HCT116 (cell line): ENCODE measurements around the gene PACS2. TPM values are rescaled to one million over a fixed set of nuclear protein-coding genes. Genes with fewer than 3 reads are reported as not detected.

Experiments
- ATAC-seq: fragments of 200-7000 bp; cut with Tn5 transposase; 2 replicates; pipeline ENCODE4 v1.9.1; 2020; ENCODE audit warnings: mild to moderate bottlenecking, moderate library complexity
- BruUV-seq: library from RNA; stranded (reverse); fragments of 400-500 nt; replicated peaks from 2 replicates; lab custom pipeline; 2021; lab: Mats Ljungman, UMichigan
- CTCF ChIA-PET: fragments of 300-600 bp; sonication (Branson Sonifier 250); formaldehyde crosslinking; loops from one replicate; lab custom pipeline; 2021; ENCODE audit warnings: antibody characterized with exemption; lab: Charles Lee
- POLR2A ChIA-PET: fragments of 300-600, 350-600 bp; sonication (Branson Sonifier 250); formaldehyde crosslinking; loops from one replicate; lab custom pipeline; 2021; ENCODE audit warnings: antibody characterized with exemption; lab: Charles Lee
- RAD21 ChIA-PET, 2 experiments: fragments of 300-600 bp; sonication (Branson Sonifier 250); formaldehyde crosslinking; loops; one replicate each; lab custom pipeline; 2023; ENCODE audit warnings: low total read pairs in 2 of 2; ENCODE audit not compliant: uncharacterized antibody in 2 of 2, unreplicated experiment in 2 of 2, low non-redundant PET in 1 of 2; lab: Charles Lee
- DNase-seq: peaks from one replicate; pipeline ENCODE4 v3.0.0-alpha.2; 2010; ENCODE audit warnings: low read depth, low spot score
- H2AFZ ChIP-seq: fragments of 200-600 bp; shearing (Covaris generic), sonication (generic); 2 replicates; pipeline ENCODE4 v1.6.1; 2017; ENCODE audit warnings: low read depth, mixed run types, mixed read lengths, antibody characterized with exemption, low read length; ENCODE audit not compliant: poor library complexity, severe bottlenecking
- H3K27ac ChIP-seq: 2 replicates; pipeline ENCODE4 v1.5.1; 2012; ENCODE audit warnings: low read depth, low read length
- H3K27me3 ChIP-seq: fragments of 200-600 bp; sonication (generic); 2 replicates; pipeline ENCODE4 v1.6.1; 2016; ENCODE audit warnings: mixed run types, low read length, mixed read lengths; ENCODE audit not compliant: insufficient read depth
- H3K36me3 ChIP-seq, 2 experiments: fragments of 200-500 bp in 1 of 2; fragments of 200-600 bp in 1 of 2; sonication (Bioruptor generic) in 1 of 2; sonication (generic) in 1 of 2; 2 replicates each; pipeline versions ENCODE4 v1.5.1 to v1.6.1; 2014 to 2016; ENCODE audit warnings: low read length in 2 of 2, inconsistent platforms in 1 of 2, mixed read lengths in 1 of 2, mixed run types in 1 of 2; ENCODE audit not compliant: insufficient read depth in 2 of 2, control insufficient read depth in 1 of 2
- H3K4me1 ChIP-seq, 2 experiments: fragments of 200-600 bp in 1 of 2; sonication (generic) in 1 of 2; 2 replicates each; pipeline versions ENCODE4 v1.5.1 to v1.6.1; 2012 to 2017; ENCODE audit warnings: low read length in 2 of 2, inconsistent platforms in 1 of 2, mild to moderate bottlenecking in 1 of 2, mixed read lengths in 1 of 2, mixed run types in 1 of 2, moderate library complexity in 1 of 2; ENCODE audit not compliant: insufficient read depth in 2 of 2, control insufficient read depth in 1 of 2
- H3K4me2 ChIP-seq: fragments of 200-600 bp; sonication (generic); 2 replicates; pipeline ENCODE4 v1.6.1; 2017; ENCODE audit warnings: mixed run types, low read length, mixed read lengths
- H3K4me3 ChIP-seq, 2 experiments: fragments of 200-600 bp in 1 of 2; sonication (generic) in 1 of 2; replicated peaks in 1 of 2; 2 replicates each; pipeline ENCODE4 v1.5.1; 2011 to 2016; ENCODE audit warnings: low read length in 2 of 2, control low read depth in 1 of 2, low read depth in 1 of 2, mild to moderate bottlenecking in 1 of 2, mixed read lengths in 1 of 2, mixed run types in 1 of 2
- H3K79me2 ChIP-seq: fragments of 200-600 bp; sonication (generic); 2 replicates; pipeline ENCODE4 v1.6.1; 2017; ENCODE audit warnings: mild to moderate bottlenecking, mixed run types, low read length, moderate library complexity, mixed read lengths; ENCODE audit not compliant: insufficient read depth
- H3K9ac ChIP-seq: fragments of 200-600 bp; sonication (generic); 2 replicates; pipeline ENCODE4 v1.6.1; 2016; ENCODE audit warnings: low read length, mixed read lengths
- H3K9me2 ChIP-seq: fragments of 200-600 bp; sonication (generic), shearing (Covaris generic); 2 replicates; pipeline ENCODE4 v1.6.1; 2017; ENCODE audit warnings: mixed run types, mild to moderate bottlenecking, moderate library complexity; ENCODE audit not compliant: insufficient read depth
- H3K9me3 ChIP-seq, 2 experiments: fragments of 200-500 bp in 1 of 2; fragments of 200-600 bp in 1 of 2; sonication (Bioruptor generic) in 1 of 2; sonication (generic) in 1 of 2; 2 replicates each; pipeline ENCODE4 v1.6.1; 2014 to 2017; ENCODE audit warnings: low read length in 2 of 2, mixed read lengths in 2 of 2, inconsistent platforms in 1 of 2, low read depth in 1 of 2, mild to moderate bottlenecking in 1 of 2, mixed run types in 1 of 2, moderate library complexity in 1 of 2; ENCODE audit not compliant: control insufficient read depth in 1 of 2, insufficient read depth in 1 of 2
- H4K20me1 ChIP-seq: fragments of 200-600 bp; sonication (generic), shearing (Covaris generic); 2 replicates; pipeline ENCODE4 v1.6.1; 2017; ENCODE audit warnings: mixed run types, mild to moderate bottlenecking, moderate library complexity; ENCODE audit not compliant: insufficient read depth
- EGR1 ChIP-seq: IDR thresholded peaks from 2 replicates; pipeline ENCODE4 v1.6.1; 2012; ENCODE audit warnings: low read depth
- ELF1 ChIP-seq: IDR thresholded peaks from 2 replicates; pipeline ENCODE4 v1.6.1; 2012; ENCODE audit warnings: low read depth, borderline replicate concordance
- POLR2A ChIP-seq: IDR thresholded peaks from 2 replicates; pipeline ENCODE4 v1.7.0; 2011; ENCODE audit warnings: borderline replicate concordance; ENCODE audit not compliant: insufficient read depth, insufficient read length; ENCODE audit errors: extremely low read depth
- POLR2AphosphoS5 ChIP-seq: IDR thresholded peaks from 2 replicates; pipeline ENCODE4 v1.6.1; 2011; ENCODE audit warnings: mild to moderate bottlenecking, low read depth, low read length, moderate library complexity
- TCF7L2 ChIP-seq: IDR thresholded peaks from 2 replicates; pipeline ENCODE4 v1.7.0; 2011; ENCODE audit warnings: borderline replicate concordance, inconsistent platforms; ENCODE audit not compliant: insufficient read depth, insufficient read length; ENCODE audit errors: extremely low read depth
- YY1 ChIP-seq: IDR thresholded peaks from 2 replicates; pipeline ENCODE4 v1.6.1; 2011; ENCODE audit warnings: low read length, low read depth, moderate library complexity, mild to moderate bottlenecking; ENCODE audit not compliant: insufficient replicate concordance; ENCODE audit errors: extremely low read depth
- intact Hi-C: fragments of 100-400 bp; cut with micrococcal nuclease; formaldehyde crosslinking; loops from 2 replicates; pipeline ENCODE4 v1.10.0; 2022
- total RNA-seq: library from RNA; stranded (reverse); gene quantifications from one replicate; pipeline ENCODE4 v1.2.1, GENCODE V29; 2021; ENCODE audit not compliant: unreplicated experiment
- TF ChIP-seq, protein P1 (sequence below): IDR thresholded peaks from 2 replicates; pipeline ENCODE4 v1.6.1; 2012; ENCODE audit warnings: low read depth

The PACS2 gene
- total RNA-seq, 1 experiment from 2014 or later = 75.5 TPM

DNA sequence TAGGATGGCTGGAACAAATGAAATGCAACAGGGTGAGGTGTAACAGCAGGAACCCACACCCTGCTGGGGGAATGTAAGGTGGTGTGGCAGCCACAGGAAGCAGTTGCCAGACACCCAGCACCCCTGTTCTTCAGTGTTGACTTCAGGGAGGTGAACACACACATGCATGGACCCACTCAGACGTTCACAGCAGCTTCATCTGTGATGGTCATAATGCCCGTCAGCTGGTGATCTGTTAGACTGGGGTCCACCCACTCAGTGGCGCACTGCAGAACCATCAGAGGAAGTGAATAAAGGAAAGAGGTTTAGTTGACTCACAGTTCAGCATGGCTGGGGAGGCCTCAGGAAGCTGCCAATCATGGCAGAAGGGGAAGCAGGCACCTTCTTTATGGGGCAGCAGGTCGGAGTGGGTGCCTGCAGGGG lies 61.1 kb downstream of the PACS2 start:
- no peak overlapping the region for H3K9ac ChIP-seq
- H3K27me3 ChIP-seq = no peaks in the 10 kb centered on the region
- no peaks in the 10 kb centered on the region for H3K9me2 ChIP-seq
- ChIA-PET CTCF (no interaction called here), RAD21 (no interaction called here), POLR2A (no interaction called here)
- H4K20me1 ChIP-seq = no peaks in the 10 kb centered on the region
- no TSS peak for BruUV-seq
- no peak overlapping the region for H3K4me3 ChIP-seq
- no peak overlapping the region for H3K4me2 ChIP-seq
- H3K4me1 ChIP-seq = peaks cover 4 to 8% of the 10 kb centered on the region in 2 experiments; a peak in 3 of 4 replicates
- no peak overlapping the region for H2AFZ ChIP-seq
- no peak for TF ChIP-seq TCF7L2
- TF ChIP-seq POLR2AphosphoS5 = 0 out of 2 replicates have a peak, but pooled peaks have one; percentile 6
- no peak for TF ChIP-seq EGR1
- intact Hi-C loops = no loop called here
- no peak overlapping the region for H3K27ac ChIP-seq
- H3K79me2 ChIP-seq = no peaks in the 10 kb centered on the region
- ATAC-seq = no peak
- no peak for DNase-seq
- no peaks in the 10 kb centered on the region for H3K36me3 ChIP-seq
- H3K9me3 ChIP-seq = no peaks in the 10 kb centered on the region

DNA sequence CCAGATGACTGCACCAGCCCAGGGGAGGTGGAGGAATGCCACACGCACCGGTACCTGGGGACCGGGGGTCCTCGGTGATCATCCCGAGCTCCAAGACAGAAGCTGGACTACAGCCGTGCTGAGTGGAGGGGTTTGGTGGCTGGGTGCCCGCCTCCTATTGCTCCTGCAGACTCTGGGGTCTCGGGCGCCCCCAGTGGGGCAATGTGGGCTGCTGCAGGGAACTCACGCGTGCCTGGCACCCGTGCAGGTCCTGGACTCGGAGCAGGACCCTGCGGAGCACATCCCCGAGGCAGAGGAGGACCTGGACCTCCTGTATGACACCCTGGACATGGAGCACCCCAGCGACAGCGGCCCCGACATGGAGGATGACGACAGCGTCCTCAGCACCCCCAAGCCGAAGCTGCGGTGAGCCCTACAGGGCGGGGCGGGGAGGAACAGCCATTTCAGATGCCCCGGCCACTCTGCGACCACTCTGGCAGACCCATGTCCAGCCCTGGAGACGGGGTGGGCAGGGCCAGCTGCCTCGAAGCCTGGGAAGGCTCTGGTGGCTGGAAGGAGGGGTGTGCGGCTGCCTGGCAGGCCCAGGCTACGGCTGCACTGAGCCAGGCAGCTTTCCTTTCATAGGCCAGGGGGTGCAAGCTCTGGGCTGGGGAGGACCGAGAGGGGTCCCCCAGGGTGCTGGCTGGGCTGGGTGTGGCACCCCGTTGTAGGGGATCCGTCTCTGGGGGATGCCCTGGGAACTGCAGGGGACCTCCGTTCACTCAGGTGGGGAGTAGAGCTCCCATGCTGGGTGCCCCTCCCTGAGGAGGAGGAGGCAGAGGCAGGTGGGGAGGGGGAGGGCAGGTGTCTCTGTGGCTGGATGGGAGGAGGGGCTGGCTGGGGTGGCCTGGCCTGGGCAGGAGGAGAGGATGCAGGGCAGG lies 62.2 kb downstream of the PACS2 start:
- intact Hi-C loops = no loop called here
- no TSS peak for BruUV-seq
- no peaks in the 10 kb centered on the region for H3K9me3 ChIP-seq
- H3K4me2 ChIP-seq = no peak overlapping the region
- H3K79me2 ChIP-seq = no peaks in the 10 kb centered on the region
- CTCF ChIA-PET = no interaction called here
- H2AFZ ChIP-seq = no peak overlapping the region
- RAD21 ChIA-PET = no interaction called here
- DNase-seq (no peak), ATAC-seq (no peak)
- no peaks in the 10 kb centered on the region for H3K36me3 ChIP-seq
- H3K9me2 ChIP-seq = no peaks in the 10 kb centered on the region
- no peak overlapping the region for H3K9ac ChIP-seq
- no peaks in the 10 kb centered on the region for H3K27me3 ChIP-seq
- no peak overlapping the region for H3K4me3 ChIP-seq
- no peaks in the 10 kb centered on the region for H4K20me1 ChIP-seq
- POLR2A ChIA-PET = no interaction called here
- peaks cover 4 to 8% of the 10 kb centered on the region in 2 experiments; a peak in 3 of 4 replicates for H3K4me1 ChIP-seq
- no peak overlapping the region for H3K27ac ChIP-seq
- TF ChIP-seq YY1 = no peak
- TF ChIP-seq, protein P1, sequence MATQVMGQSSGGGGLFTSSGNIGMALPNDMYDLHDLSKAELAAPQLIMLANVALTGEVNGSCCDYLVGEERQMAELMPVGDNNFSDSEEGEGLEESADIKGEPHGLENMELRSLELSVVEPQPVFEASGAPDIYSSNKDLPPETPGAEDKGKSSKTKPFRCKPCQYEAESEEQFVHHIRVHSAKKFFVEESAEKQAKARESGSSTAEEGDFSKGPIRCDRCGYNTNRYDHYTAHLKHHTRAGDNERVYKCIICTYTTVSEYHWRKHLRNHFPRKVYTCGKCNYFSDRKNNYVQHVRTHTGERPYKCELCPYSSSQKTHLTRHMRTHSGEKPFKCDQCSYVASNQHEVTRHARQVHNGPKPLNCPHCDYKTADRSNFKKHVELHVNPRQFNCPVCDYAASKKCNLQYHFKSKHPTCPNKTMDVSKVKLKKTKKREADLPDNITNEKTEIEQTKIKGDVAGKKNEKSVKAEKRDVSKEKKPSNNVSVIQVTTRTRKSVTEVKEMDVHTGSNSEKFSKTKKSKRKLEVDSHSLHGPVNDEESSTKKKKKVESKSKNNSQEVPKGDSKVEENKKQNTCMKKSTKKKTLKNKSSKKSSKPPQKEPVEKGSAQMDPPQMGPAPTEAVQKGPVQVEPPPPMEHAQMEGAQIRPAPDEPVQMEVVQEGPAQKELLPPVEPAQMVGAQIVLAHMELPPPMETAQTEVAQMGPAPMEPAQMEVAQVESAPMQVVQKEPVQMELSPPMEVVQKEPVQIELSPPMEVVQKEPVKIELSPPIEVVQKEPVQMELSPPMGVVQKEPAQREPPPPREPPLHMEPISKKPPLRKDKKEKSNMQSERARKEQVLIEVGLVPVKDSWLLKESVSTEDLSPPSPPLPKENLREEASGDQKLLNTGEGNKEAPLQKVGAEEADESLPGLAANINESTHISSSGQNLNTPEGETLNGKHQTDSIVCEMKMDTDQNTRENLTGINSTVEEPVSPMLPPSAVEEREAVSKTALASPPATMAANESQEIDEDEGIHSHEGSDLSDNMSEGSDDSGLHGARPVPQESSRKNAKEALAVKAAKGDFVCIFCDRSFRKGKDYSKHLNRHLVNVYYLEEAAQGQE = no peak
- no peak for TF ChIP-seq ELF1
- TF ChIP-seq POLR2A = no peak
